ENCODE measurements around the gene MAMLD1.

Gene MAMLD1

GRCh38 chrX:150409486-150409885 lies 46.4 kb downstream of the MAMLD1 start:
- DNase-seq: no peak

GRCh38 chrX:150409964-150410363 lies 46.8 kb downstream of the MAMLD1 start:
- no peak for DNase-seq

- DNase-seq: no peak
These were observed 47.4 kb downstream of the MAMLD1 start for GRCh38 chrX:150410513-150410912.

DNA sequence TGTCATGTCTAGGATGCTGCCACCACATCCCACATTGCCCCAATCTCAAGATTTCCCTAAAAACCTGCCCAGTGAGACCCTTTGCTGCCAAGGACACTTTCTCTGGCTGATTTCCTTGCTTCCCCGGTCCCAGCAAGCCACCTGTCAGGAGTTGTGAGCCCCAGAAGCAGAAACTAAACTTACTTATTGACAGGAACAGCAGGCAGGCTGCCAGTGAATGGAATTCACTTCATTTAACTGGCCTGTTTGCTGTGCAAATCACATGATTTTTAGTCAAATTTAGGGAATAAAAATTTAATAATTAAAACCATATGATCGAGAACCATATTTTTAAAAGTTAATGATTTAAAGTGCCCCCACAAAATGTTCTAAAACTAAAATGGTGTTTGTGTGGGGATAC lies 48.5 kb downstream of the MAMLD1 start:
- DNase-seq: no peak

DNA sequence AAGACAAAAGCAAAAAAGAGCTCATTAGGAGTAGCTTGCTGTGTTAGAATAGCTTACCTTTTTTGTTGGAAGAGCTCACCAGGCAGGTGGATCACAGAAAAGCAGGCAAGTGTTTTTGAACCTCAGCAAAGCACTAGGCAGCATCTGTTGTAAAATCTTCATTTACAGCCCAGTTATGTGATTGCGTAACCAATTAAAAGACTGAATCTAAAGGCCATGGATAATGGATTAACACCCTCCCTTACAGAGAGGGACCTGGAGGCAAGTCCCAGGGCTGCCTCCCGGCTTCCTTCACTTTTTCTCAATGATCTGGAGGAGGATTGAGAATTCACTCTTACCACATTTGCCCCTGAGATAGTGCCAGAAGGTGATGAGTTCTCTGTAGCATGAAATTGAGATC lies 51.1 kb downstream of the MAMLD1 start:
- DNase-seq: no peak

GRCh38 chrX:150416469-150416868 lies 53.4 kb downstream of the MAMLD1 start:
- no peak for DNase-seq

DNA sequence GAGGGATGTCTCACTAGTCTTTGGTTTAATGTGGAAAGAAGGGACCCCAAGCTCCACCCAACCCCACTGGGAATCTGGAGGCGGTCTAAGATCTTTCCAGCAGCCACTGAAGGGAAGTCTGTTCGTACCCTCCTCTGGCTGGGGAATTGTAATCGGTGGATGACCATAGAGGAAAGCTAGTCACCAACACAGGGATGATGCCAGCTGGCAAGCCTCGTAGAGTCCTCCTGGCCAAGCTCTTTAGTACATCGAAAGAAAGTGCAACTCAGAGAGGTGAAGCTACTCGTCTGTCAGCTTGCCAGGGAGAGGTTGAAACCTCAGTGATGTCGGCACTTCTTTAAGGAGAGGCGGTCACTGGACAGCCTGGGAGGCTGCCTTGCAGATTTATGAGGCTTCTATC lies 58.7 kb downstream of the MAMLD1 start:
- DNase-seq: no peak

DNA sequence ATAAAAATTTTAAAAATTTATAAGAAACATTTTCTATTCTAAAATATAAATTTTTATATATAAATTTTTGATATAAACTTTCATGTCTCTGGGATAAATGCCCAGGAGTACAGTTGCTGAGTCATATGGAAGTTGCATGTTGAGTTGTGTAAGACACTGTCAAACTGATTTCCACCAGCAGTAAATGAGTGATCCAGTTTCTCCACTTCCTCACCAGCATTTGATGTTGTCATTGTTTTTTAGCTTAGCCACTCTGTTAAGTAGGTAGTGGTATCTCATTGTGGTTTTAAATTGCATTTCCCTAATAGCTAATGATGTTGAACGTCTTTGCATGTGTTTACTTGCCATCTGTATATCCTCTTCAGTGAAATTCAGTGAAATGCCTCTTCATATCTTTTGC lies 66.5 kb downstream of the MAMLD1 start:
- DNase-seq: no peak

DNA sequence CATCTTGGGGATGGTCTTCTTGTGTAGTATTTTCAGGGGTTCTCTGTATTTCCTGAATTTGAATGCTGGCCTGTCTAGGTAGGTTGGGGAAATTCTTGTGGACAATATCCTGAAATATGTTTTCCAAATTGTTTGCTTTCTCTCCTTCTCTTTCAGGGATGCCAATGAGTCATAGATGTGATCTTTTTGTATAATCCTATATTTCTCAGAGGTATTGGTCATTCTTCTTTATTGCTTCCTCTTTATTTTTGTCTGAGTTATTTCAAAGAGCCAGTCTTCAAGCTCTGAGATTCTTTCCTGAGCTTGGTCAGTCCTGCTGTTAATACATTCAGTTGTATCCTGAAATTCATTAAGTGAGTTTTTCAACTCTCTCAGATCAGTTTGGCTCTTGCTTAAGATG lies 73.1 kb downstream of the MAMLD1 start:
- DNase-seq: no peak

DNA sequence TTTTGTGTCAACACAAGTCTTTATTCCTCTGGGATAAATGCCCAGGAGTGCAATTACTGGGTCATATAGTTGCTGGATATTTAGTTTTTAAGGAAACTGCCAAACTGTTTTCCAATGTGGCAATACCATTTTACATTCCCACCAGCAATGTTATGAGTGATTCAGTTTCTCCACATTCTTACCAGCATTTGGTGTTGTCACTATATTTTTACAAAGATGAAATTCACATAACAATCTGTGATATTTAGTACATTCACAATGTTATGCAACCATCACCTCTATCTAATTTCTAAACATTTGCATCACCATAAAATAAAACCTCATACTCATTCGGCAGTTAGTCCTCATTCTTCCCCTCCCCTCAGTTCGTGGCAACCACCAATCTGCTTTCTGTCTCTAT lies 75.0 kb downstream of the MAMLD1 start:
- no peak for DNase-seq

GRCh38 chrX:150446151-150446550 lies 83.0 kb downstream of the MAMLD1 start:
- DNase-seq: no peak

GRCh38 chrX:150446995-150447394 lies 83.9 kb downstream of the MAMLD1 start:
- DNase-seq: no peak

GRCh38 chrX:150449313-150449712 lies 86.2 kb downstream of the MAMLD1 start:
- DNase-seq: no peak

DNA sequence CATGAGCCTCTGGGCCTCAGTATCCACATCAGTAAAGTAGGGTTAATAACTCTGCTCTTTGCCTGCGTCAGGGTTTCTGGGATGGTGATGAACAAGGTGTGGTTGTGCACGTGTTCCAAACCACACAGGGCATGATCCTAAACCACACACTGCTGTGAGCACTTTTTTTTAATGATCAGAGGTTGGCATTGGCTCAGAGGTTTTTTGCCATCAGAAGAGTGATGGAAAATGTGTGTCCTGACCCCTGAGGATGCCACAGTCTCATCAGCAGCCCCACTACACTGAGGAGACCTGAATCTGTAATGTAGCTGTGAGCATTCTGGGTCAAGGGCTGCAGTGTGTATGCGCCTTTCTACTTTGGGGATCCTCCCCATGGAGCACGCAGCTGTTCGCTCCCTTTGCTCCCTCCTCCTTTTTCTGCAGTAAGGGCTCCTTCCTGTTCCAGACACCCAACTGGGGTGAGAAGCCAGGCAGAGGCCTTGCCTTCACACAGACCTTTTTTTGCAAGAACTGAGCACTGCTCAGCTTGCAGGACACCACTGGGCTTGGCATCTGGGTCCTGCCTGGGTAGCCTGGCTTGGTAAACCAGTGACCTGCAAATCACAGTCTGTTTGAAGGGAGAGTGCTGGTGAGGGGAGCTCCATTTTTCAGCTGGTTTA lies 87.5 kb downstream of the MAMLD1 start:
- no peak for DNase-seq

GRCh38 chrX:150451953-150452352 lies 88.8 kb downstream of the MAMLD1 start:
- DNase-seq: no peak

DNA sequence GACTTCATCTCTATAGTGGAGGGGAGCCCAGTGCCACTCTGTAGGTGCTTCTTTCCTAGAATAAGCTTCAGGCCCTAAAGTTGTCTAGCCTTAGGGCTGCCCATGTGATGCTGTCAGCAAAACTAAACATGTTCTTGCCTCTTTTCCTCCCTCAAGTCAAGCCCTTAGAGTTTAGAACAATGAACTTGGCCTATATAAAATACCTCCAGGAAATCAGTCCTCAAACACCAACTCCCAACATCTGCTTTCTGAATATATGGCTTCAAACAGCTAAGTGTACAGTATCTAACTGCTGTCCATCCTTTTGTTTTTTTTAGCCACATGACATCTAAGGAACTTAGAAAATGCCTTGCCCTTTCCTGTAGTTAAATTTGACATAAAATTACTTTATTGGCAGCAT lies 91.0 kb downstream of the MAMLD1 start:
- no peak for DNase-seq

- no peak for DNase-seq
These were observed 91.5 kb downstream of the MAMLD1 start for GRCh38 chrX:150454508-150455214.

DNA sequence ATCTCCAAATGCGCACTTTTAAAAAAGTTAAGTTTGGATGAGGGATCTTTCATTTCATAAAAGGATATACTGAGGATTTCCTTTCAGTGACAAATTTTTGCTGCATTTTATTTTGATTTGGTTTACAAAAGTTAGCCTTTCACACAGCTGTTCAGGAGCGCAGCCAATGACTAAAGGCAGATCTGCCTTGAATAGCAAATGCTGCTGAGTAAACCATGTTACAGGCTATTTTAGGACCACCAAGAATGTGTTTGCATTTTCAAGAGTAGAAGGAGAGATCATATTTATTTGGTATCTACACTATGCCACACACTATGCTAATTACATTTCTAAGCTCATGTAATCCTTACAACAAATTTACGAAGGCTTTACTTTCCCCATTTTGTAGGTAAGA lies 92.1 kb downstream of the MAMLD1 start:
- DNase-seq: no peak

DNA sequence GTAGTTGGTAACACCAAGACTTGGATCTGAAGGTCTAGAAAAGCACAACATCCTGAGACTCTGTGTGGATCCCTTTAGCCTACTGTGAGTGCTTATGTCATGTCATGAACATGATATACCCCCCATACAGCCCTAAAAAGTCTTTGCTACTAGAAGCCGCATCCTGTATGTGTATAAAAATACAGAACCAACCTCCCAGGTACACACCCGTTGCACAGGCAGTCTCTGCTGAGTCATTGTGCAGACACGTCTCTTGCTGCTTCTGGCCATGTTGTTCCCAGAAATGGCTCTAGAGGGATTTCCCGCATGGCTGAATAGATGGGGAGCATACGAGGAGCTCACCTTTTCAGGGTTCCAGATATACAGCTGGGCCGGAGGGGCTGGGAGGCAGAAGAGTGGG lies 93.3 kb downstream of the MAMLD1 start:
- no peak for DNase-seq

DNA sequence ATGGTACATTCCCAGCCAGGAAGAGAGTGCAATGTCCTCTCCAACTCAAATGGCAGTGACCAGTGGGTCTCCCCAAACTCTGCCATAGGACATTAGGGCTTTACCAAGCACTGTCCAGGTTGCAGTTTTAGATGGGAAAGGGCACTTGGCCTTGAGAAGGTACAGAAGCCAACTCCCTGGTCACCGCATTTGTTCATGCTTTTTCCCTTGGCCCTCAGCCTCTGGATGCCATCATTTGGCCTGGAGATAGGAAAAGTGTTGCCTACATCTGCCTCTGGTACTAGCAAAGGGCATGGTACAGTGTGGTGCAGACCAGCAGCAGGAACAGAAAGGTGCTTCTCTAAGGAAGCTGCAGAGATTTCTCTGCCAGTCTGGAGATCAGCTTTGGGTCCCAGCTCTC lies 93.8 kb downstream of the MAMLD1 start:
- no peak for DNase-seq

GRCh38 chrX:150459196-150459595 lies 96.1 kb downstream of the MAMLD1 start:
- DNase-seq: no peak

DNA sequence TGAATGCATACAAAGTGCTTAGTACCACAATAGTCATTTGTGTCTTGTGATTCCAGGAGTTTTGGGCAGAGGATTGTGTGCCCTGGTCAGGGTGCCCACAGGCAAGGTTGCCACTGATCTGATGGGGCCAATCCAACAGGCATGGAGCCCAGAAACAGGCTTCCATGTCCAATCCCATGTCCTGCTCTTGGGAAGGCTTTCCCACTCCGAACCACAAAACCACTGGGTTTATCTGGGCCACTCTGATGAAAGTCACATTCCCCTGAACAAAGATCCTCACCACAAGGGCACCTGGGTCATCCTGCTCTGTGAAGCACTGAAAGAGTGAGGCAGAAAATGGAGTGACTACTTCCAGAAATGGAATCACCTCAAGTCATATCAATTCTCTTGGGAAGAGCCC lies 96.9 kb downstream of the MAMLD1 start:
- no peak for DNase-seq

DNA sequence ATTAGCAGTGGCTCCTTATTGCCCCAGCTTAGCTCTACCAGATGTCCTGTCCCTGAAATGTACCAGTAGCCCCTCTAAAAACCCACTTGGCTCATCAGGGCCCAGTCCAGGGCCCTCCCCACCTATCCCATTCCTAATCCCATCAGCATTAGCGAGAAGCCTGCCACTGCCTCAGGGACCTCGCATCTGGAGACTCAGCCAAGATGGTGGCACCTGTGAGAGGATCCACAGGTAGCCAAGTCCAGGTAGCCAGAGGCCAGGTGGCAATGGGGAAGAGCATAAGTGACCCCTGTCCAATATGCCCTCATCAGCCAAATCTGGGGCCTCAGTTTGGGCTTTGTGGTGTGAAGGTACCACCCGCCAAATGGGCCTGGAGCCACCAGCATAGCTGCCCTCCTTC lies 97.7 kb downstream of the MAMLD1 start:
- DNase-seq: no peak

DNA sequence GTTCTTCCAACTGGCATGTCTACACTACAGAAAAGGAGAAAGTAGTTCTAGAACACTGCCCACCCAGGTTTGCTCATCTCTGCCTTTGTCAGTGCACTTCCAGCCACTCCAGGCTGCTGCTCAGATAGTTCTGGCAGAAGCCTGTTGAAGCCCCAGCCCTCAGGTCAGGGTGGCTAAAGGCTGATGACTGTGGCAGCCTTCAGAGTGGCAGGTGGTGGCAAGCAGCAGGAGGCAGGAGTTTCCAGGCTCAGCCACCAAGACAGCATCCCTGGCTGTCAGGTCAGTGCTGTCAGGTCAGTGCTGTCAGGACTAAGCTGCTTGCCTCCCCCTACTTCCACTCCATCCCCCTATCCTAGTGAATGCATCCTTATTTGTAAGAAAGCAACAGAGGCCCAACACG lies 100.4 kb downstream of the MAMLD1 start:
- DNase-seq: no peak

DNA sequence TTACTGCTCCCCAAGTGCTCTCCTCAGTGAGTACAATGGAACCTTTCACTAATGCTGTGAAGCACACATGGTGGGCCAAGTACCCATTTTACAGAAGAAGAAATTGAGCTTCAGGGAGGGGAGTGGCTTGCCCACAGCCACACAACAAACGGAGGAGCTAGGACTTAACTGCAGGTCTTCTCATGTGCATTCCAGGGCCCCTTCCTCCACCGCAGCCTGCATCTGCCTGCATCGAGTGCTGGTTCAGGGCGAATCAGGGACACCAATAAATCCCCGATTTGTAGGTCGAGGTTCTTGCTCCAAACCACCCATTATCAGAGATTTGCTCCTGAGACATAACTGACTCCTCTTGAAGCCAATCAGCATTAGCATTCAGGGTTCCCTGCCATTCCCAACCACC lies 100.9 kb downstream of the MAMLD1 start:
- DNase-seq: no peak

Measured in activated effector memory CD4-positive, alpha-beta T cell treated with Interleukin-2 at 50 U/mL for 16 hours (primary cell).